Inflammatory macrophage treated with lipopolysaccharide for 1 hour (primary cell): ENCODE data around the gene NUFIP1.
"Not testable (repeated sequence)": the region's sequence is repeated elsewhere in the genome, so short reads cannot be mapped to it uniquely, and the experiment has no call there.

Source experiments
- DNase-seq, 2 donors: peaks; one replicate each; pipeline ENCODE4 v3.0.0-alpha.2; 2020 to 2022

Gene NUFIP1

DNA sequence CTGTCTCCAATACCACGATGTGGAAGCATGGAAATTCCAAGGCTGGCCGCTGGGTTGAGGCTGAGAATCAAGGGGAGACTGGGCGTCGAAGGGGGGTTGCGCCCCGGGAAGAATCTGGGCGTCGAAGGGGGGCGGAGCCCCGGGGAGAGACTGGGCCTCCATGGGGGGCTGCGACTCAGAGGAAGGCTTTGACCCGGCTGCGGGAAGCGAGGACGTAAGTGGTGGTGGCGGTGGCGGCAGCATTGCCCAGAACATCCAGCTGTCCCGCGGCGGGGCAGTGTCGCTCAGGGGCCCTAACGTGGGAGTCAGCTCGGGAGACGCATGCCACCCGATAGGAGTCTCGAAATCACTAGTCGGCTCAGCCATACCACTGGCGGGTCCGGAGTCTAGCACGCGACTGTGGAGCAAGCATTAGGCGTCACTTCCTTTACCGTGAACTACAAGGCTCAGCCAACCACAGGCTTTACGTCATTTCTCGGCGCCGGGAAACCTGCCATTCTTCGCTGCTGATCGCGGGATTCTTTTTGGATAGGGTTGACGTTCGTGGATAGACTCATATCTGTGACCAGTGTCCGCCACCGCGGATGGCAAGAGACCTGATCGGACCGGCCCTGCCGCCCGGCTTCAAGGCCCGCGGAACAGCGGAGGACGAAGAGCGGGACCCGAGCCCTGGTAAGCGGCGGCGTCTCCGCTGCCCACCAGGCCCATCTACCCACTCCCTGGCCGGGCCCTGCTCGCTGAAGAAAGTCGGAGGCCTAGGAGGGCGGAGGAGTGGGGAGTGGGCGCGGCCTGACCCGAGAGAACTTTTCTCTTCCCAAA lies at the start of gene NUFIP1, which contains the start of gene GPALPP1:
NUFIP1 (minus strand) TSS at position 401 of the 819 bp plus-strand sequence; CDS start at position 366, 35 bp downstream.
GPALPP1 (plus strand) TSS at position 468 of the 819 bp plus-strand sequence; CDS start at position 585, 117 bp downstream.
- peak; percentile 93 to 98 for DNase-seq

DNA sequence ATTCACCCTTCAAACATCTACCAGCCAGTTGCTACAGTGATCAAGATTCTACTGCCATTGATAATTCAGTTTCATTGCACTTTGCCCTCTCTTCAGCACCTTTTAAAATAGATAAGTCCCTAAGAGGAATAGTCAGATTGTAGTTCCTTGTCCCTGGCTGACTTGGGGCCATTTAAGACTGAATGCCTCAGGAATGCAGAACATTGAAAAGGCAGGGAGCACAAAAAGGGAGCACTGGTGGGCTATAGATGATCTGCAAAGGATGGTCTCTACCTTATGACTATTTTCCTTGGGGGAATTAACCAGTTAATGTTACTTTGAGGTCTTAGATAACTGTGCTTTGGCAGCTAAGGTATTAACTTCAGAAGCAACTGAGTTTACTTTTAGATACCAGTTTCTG lies 46.9 kb upstream of the NUFIP1 start:
- DNase-seq: no peak

DNA sequence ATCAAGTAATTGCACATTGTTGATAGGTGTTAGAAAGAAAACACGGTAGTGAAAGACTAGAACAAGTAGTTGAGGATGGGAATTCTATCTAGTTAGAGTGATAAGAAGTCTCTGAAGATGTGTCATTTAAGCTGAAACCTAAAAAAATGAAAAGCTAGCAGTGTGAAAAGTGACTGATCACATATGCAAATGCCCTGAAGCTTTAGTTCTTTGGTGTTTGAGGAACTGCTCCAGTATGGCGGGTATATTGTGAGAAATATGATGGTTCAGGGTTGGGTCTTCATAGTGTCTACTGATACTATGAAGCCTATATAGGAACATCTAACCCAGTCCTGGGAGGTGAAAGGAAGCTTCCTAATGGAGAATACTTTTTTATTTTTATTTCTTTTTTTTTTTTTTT lies 45.1 kb upstream of the NUFIP1 start:
- DNase-seq: no peak

DNA sequence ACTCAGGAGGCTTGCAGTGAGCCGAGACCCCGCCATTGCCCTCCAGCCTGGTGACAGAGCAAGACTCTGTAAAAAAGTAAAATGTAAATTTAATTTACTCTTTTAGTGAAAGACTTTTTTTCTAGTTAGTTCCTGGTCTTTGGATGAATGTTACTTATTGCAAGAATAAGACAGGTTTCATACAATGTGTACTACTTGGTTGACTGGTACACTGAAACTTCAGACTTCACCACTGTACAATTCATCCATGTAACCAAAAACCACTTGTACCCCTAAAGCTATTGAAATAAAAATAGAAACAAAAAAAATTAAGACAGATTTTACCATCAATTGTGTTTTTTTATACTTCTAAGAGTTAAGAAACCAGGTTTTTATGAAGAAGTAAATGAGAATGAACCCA lies 35.6 kb upstream of the NUFIP1 start:
- DNase-seq: no peak

DNA sequence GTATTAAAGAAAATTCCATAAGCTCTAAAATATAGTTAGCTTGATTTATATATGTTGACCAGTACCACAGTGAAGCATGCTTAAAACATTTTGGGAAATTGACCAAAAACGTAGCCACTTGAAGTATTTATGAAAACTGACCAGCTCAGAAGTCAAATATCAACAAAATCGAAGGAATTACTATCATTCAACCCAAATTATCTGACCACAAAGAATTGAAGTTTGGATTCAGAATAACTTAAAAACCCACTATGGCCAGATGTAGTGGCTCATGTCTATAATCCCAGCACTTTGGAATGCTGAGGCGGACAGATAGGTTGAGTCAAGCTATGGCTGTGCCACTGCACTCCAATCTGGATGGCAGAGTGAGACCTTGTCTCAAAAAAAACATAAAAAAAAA lies 32.0 kb upstream of the NUFIP1 start:
- no peak for DNase-seq

DNA sequence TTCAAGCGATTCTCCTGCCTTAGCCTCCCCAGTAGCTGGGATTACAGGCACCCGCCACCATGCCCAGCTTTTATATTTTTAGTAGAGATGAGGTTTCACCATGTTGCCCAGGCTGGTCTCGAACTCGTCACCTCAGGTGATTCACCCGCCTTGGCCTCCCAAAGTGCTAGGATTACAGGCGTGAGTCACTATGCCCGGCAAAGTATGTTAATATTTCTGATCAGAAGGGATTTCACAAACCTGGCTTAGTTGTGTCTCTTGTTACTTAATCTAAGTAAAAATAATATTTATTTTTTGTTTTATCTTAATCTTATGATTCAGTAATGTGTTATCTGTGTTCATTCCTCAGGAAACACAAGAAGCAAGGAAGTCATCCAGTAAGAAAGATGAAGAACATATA lies 30.7 kb upstream of the NUFIP1 start:
- DNase-seq: not testable (repeated sequence)

DNA sequence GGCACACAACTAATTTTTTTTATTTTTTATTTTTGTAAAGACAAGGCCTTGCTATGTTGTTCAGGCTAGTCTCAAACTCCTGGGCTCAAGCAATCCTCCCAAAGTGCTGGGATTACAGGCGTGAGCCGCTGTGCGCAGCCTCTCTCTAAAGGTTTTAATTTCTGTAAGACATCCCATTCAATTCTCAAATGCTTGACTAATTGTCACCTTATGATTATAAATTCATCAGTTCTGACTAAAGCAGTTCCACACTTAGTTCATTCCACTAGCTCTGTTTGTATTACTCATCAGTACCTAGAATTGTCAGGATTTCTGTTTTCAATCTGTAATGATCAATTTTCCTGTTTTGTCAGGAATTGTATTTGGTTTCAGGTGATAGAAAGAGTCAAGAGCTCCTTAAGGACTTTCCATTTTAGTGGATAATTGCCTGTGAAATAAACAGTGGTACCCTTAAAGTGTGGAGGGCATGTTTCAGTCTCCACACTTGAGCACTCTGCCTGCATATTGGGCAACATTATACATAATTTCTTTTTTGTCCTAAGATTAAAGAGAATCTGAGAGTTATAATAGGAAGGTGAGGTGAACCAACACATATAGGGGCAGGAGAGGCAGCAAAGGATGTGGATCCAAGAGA lies 27.6 kb upstream of the NUFIP1 start:
- no peak for DNase-seq

DNA sequence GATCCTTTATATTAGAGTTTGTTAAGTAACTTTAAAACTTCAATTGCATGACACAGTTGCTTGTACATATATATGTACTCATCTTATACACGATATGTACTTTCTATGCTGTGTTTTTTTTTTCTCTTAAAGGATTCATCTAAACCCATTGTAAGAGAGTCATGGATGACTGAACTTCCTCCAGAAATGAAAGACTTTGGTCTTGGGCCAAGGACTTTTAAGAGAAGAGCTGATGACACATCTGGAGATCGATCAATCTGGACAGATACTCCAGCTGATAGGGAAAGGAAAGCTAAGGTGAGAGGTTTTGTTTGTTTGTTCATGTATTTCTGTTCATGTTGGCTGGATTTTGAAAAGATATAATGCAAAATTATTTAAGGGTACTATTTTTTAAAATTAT lies 26.0 kb upstream of the NUFIP1 start:
- no peak for DNase-seq

DNA sequence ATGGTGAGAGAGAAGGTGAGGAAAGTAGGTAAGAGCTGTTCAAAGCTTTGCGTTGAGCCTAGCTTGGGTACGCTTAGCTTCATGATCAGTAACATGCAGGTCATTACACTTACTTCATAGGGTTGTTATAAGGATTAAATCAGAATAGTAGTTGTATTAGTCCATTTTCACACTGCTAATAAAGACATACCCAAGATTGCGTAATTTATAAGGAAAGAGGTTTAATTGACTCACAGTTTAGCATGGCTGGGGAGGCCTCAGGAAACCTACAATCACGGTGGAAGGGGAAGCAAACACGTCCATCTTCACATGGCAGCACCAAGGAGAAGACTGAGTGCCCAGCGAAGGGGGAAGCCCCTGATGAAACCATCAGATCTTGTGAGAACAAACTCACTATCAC lies 21.9 kb upstream of the NUFIP1 start:
- peak in 1 of 2 donors; percentile 3 for DNase-seq

DNA sequence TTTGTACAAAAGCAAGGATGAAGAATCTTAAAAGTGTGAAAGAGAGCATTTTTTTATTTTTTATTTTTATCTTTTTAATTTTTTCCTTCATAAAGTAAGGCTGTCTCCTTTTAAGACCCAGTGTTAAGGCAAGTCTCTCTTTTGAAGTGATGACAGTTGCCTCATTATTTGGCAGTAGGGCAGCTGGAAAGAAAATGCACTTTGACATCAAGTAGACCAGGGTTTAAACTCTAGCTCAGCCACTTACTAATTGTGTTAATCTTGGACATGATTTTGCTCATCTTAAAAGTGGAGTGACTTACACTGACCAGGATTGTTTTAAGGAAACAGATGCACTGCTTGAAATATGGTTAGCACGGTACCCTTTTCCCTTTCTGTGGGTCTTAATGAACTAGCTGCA lies 18.6 kb upstream of the NUFIP1 start:
- DNase-seq: no peak

DNA sequence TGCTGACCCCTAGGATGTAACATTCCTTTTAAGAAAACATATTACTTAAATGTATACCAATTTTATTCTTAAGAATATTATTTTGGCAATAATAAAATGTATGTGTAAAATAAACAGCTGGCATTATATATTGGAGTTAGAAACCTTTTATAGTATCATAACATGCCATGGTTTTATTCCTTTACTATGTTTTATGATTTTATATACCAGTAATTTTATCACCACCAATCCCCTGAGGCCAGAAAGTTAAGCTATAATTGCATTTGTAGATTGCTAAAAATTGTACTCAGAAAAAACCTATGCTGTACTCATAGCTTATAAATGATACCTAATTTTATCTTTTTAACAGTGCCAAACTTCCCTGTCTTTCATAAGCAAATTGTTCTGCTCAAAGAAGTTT lies 18.0 kb upstream of the NUFIP1 start:
- no peak for DNase-seq

DNA sequence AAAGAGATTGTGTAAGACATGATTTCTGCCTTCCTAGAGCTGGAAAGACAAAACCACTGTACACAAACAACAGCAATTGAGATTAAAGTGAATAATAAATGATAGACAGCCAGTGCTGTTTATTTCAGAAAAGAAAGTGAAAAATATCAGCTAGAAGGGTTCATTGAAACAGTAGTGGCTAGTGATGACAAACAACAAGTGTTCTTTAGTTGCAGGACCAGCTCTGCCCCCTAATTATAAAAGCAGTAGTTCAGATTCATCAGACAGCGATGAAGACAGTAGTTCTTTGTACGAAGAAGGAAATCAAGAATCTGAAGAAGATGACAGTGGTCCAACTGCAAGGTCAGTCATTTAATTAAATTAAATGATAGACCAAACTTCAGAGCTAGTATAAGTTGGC lies 14.8 kb upstream of the NUFIP1 start:
- DNase-seq: no peak

DNA sequence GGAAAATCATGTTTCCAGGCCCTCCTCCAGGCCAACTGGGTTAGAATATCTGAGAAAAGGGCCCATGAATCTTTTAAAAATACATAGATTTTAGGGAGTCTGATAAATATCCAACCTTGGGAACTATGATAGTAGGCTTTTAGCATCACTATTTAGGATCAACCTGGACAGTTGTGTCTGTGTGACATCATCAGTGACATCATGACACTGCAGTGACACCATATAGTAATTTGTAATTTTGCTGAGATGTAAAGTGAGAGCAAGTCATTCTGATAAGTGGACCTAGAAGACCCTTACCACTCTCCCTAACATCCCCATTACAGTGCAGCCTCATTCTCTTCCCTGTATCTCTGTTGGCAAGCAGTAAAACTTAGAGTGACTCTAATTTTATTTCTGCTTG lies 14.1 kb upstream of the NUFIP1 start:
- DNase-seq: no peak

DNA sequence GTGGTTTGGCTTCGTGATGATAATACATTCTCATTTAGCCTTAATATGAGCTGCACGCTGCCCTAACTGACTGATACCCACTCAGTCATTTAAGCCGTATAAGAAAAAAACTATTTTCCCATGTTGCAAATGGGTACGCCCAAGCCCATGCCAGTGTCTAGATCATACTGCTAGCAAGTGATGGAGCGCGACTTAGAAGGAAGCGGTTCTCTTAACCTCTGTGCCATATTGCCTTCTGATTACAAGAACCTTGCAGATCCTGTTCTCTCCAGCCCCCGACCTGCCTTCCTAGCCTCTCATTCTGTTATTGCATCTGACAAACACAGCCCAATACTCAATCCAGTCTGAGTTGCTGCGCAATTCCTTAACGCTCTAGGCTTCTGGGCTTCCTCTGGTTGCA lies 670 bp upstream of the NUFIP1 start:
- no peak for DNase-seq

DNA sequence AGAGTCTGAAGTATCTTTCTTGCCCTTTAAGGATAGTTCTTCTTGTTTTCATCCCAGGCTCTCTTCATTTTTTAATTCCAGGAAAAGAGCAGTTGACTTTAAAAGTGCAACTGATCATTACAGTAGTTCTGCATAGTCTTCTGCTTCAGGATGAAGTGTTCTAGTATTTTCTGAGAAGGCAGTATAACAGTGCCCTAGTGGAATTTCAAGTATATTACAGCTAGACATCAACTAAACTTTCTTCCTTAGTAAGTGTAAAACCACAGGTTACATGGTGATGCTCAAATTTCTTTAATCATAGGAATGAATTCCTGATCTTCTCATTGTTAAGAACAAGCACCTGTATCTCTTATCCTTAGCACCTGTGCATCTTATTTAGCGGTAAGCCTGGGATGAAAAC lies 10.9 kb downstream of the NUFIP1 start:
- no peak for DNase-seq

DNA sequence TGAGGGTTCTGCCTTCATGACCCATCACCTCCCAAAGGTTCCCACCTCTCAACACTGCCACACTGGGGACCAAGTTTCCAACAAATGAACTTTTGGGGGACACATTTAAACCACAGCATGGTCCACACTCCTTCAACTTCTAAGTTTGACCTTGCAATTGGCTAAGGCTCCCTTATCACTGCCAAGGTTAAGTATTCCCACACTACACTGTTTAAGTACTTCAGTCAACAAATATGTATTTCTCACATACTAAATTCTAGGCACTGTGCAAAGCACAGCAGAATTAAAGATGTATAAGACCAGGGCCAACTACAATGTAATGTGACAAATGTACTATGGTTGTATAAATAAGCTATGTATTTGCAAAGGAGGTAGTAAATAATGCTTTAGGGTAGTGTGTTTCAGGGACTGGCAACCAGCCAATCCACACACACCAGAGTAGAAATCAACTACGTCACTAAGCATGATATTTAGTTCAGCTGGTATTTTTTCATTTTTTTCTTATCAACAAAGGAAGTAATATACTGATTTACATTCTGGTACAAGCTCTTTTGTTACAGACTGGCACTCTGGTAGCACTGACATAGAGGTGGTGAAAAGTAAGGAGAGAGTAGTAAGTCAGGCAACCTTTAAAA lies 12.2 kb downstream of the NUFIP1 start:
- no peak for DNase-seq

DNA sequence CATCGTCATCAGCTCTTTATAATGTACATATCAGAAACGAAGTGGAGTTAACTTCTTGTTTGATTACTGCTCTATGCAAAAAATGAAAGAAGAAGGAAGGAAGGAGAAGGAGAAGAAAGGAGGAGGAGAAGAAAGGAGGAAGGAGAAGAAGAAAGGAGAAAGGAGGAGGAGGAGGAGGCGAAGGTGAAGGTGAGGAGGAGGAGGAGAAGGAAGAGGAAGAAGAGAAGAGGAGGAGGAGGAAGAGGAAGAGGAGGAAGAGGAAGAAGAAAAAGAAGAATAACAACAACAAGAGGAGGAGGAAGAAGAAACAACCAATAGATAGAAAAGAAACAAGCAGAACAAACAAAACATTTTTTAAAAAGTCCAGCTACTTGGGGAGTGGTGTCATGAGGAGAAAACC lies 13.1 kb downstream of the NUFIP1 start:
- DNase-seq: no peak

DNA sequence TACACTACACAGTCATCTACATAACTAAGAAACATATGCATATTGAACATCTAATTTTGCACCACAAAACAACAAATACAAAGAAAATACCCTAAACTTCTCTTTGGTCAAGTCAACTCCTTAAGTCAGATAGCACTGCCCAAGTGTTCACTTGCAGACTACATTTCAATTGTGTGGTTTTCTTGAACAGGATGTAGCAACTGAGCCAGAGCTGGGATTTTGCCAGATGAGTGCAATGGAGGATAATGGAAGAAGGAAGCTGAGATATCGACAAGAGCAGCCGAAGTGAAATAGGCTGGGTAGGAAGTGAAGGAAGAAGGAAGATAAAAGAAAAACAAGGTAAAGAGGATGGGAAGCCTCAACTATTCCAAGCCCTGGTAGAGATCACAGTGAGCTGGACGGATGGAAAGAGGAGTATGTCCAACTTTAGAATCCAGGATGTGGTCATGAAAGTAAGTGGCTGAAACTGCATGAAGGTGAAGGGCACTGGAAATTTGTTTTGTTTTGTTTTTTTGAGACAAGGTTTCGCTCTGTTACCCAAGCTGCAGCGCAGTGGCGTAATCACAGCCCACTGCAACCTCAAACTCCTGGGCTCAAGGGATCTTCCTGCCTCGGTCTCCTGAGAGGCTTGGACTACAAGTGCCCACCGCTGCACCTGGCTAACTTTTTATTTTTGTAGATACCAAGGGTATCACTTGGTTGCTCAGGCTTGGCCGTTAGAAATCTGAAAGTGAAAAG lies 15.0 kb downstream of the NUFIP1 start:
- DNase-seq: peak; percentile 7 to 40

DNA sequence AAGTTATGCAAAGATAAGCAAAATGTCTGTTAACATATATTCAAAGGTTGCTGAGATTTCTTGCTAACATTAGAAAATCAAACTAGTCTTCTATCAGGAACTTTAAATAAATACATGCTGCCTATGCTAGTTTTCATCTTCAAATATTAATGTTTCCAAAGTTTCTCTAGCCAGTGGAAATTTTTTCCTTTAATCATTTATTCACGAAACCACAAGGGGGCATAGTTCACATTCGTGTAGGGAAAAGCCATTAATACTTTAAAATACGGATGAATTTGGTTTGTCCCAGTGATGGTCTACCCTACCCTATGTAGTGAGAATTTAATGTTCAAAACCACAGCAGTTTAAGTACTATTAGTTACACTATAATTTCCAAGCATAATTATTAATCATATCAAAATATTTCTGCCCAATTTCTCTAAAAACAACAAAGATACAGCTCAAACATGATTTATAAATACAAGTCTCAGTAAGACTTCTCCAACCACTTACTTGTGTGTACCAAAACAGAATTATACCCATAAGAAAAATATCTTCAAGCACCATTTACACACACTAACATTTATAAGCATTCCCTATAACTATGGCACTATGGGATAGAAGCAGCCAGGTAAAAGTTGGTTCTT lies 16.2 kb downstream of the NUFIP1 start:
- DNase-seq: peak; percentile 12 to 57

DNA sequence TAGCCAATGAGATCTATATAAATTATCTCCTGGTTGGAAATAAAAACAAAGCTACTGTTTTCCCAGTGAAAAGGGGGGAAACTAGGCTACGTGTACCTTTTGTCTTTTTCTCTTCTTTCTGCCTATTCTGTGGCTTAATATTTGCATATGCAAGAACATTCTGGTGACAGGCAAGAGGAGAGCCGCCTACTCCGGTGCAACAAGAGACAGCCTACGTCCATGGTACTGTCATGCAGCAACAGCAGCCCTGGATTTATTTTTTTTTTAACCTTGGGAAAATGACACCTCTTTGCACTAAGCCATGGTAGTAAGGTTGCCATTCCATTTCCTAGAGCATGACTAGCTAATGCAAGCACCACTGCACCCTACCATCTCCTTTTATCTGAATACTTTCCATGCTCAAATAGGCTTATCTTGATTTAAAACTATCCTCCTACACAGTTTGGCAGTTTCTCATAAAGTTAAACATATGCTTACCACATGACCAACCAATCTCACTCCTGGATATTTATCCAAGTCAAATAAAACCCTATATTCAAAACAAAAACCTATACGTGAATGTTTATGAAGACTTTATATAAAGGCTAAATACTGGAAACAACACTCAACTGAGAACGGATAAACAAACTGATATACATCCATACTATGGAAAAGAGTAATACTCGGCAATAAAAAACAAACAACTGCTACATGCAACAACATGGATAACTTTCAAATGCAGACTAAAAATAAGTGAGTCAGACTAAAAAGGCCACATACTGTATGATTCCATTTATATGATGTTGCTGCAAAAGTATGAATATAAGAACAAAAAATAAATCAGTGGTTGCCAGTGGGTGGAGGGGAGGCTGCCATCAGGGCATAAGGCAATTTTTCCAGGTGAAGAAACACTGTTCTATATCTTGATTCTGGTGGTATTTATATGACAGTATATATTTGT lies 17.3 kb downstream of the NUFIP1 start:
- no peak for DNase-seq
